GM19023 (cell line): ENCODE measurements around the gene SCN4A.
A peak's percentile ranks its signal among the peaks of the same experiment; 100 is the strongest.

Experiments used
- ATAC-seq: cut with Tn5 transposase; IDR thresholded peaks from one replicate; pipeline ENCODE4 v1.9.1; 2021; ENCODE audit warnings: mild to moderate bottlenecking, moderate library complexity; ENCODE audit not compliant: unreplicated experiment

The SCN4A gene

GRCh38 chr17:63960006-63960405, 12.7 kb downstream of the SCN4A start:
- ATAC-seq, result no peak

- ATAC-seq, result no peak
Measured at GRCh38 chr17:63956296-63956920, 16.3 kb downstream of the SCN4A start.

DNA sequence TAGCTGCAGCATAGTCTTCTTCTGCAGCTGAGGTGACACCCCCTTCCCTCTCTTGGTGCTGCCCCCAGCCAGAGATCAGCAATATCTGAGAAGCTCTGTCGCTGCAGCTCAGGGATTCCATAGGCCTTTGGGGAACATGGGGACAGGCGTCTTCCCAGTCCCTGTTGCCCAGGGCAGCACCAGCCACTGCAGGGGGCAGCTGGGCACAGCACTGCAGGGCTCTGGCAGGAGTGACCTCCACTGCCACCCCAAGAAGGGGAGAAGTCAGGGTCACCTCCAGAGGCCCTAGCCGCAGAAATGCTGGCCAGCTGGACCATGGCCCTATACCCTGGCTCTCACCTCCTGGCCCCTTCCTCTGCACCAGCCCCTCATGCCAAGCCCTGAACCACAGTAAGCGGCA, 16.9 kb downstream of the SCN4A start:
- no peak for ATAC-seq

DNA sequence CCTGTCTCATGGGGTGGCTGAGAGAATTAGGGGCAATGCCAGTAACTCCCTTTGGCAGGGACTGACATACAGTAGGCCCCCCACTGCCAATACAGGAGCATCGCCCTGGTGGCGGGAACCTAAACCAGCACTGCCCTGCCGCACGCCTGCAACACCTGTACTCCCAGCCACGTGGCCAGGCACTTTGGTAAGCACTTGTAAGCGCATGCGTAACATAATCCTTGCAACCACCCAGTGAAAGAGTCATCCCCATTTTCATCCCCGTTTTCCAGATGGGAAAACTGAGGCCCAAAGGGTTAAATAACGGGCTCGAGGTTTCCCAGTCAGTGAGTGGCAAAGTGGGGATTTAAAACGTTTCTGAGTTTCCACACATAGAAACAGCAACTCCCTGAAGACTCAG, 17.5 kb downstream of the SCN4A start:
- no peak for ATAC-seq

DNA sequence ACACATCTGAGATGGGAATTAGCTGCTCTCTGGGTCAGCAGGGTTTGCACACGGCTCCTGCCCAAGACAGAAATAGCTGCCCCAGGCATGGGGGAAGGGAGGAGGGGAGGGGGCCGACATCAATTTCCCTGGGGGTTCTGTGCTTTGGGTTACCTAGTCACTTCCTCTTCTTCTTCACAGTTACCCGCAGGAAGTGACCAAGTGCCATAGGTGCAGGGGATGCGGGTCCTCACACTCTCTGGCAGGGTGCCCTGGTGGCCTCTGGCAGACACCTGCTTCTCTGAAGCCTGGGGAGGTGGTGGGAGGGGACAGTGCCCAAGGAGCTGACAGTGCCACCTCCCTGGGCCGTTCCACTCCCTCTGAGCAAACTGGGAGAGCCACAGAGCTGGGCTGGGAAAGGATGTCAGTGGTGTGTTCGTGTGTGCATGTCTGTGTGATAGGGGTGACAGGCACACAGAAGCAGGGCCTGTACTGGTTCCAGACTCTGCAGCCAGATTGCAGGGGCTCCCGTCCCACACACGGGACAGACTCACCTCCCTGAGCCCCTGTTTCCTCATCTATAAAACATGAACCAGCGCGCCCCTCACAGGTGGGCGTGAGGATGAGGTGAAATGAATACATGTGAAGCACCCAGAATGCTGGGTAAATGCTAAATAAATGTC, 18.2 kb downstream of the SCN4A start:
- no peak for ATAC-seq

- ATAC-seq, result no peak
Measured at GRCh38 chr17:63950940-63951907, 21.5 kb downstream of the SCN4A start.

DNA sequence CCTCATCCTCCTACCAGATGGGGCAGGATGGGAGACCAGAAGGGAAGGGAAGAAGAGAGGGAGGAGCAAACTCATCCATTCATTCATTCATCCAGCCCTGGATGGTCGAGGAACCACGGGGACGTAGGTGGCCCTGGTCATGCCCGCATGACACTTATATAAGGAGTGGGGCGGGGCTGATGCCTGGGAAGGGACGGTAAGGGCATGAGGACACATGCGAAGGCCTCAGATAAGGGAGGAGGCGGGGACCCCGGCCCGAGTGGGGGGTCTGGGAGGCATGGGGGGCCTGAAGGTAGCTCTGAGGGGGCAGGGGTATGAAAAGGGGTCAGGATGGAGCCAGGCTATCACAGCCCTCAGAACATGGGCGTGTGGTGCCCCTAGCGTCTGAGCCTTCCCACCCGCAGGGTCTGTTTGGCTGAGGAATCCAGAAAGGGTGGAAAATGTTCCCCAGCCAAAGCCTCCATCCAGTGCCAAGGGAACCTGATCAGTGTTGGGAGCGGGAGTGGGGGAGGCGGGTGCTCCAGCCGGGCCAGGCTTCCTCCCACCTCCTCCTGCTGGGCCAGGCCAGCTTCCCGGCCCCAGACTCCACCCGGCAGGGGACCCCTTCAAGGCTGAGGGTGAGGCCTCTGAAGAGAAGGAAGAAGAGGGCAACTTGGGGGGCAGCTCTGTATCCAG, 23.0 kb downstream of the SCN4A start:
- no peak for ATAC-seq

- ATAC-seq, result no peak
Measured at GRCh38 chr17:63948521-63948920, 24.2 kb downstream of the SCN4A start.

DNA sequence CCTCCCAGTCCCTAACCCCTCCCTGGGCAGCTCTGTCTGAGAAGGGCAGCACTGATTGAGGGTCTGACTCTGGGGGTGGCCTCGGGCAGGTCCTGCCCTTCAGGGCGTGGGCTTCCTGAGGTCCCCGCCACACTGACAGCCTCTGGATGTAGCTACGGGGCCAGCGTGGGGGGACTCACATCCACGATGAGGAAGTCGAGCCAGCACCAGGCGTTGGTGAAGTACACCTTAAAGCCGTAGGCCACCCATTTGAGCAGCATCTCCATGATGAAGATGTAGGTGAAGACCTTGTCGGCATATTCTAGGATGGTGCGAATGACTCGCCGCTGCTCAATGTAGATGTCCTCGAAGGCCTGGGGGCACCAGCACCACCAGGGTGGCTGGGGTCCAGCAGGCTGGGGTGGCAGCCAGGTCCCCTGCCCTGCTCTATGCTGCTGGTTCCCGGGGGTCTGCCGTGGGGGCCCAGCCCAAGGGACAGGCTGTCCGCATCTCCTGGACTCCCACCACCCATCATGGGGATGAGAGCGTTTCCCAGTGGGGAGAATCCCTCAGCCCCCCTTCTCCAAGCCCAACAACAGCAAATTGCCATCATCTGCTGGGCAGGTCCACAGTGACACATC, 24.9 kb downstream of the SCN4A start:
- no peak for ATAC-seq

GRCh38 chr17:63946440-63947363, 26.0 kb downstream of the SCN4A start:
- ATAC-seq, result peak; percentile 72

DNA sequence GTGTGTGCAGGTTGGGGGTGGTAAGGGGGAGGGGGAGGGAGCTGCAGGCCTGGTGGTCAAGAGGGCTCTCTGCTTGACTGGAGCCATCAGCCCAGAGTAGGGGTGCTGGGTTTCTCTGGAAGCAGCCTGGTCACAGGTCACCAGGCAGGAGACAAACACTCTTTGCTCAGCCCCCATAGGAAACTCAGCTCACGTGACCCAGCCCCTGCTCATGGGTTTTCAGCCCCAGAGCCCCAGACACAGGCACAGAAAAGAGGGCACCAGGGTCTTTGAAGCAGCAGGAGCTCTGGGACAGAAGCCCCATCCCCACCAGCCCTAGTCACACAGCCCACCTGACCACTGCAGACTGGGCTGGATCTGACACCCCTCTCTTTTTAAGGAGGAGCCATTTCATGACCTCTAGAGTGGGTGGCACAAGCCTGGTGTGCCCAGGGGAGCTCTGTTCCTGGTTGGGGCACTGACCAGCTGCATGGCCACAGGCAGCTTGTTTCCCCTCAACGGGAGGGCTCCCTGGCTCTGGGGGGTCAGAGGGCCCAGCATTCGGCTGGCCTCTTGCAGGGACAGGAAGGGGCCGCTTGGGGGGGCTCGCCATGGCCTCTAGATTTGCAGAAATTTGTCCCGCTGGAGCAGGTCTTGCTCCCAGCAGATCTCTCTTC, 26.8 kb downstream of the SCN4A start:
- ATAC-seq, result no peak

DNA sequence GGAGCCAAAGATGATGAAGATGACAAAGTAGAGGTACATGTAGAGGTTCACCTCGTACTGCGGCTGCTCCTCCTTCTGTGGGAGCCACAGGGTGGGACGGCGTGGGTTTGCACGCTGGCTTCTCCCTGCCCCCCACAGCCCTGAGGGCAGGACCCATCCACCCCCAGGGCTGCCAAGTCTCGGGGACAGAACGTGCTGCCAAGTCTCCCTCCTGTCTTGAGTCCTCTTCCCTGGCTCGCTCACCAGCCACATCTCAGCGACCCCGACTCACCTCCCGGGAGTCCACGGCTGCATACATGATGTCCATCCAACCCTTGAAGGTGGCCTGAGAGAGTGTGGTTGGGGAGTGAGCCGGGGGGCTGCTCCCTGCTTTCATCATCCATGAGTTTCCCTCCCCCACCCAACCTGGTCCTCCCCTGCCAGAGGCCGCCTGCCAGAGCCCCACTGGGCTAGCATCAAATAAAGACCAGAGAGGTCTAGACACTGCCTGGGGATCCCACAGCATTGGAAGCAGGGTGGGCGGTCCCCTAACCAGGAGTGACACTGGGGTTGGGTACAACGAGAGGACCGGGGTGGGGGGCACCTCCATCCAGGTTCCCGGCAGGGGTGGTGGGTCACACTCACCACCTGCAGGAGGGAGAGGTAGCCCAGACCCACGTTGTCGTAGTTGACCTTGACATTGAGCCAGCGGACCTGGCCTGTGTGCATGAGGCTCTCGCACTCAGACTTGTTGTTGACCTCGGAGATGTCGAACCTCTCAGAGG, 27.8 kb downstream of the SCN4A start:
- ATAC-seq, result no peak

- ATAC-seq, result no peak
Measured at GRCh38 chr17:63943745-63944144, 29.0 kb downstream of the SCN4A start.

DNA sequence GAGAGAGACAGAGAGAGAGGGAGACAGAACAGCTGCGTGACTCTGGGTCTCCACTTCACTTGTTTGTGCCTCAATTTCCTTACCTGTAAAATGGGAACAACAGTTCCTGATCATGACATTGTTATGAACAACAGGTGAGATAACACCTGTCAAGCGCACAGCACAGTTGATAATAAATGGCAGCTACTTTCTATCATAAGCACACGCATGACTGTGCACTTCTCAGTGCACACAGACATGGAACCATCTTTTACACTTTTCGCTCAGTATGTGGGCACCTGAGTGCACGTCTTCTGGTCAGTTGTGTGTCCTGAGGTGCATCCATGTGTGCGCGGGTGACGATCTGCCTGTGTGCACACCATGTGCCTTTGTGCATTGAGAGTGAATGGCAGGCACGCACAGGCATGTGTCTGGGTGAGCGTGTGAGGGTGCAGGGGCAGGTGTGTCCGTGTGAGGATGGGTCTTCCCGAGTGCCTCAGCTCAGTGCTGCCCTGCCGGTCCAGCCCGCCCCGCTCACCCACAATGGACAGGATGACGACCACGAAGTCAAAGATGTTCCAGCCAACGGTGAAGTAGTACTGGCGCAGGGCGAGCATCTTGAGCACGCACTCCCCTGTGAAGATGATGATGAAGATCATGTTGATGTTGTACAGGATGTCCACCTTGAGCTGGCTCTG, 30.3 kb downstream of the SCN4A start:
- no peak for ATAC-seq

DNA sequence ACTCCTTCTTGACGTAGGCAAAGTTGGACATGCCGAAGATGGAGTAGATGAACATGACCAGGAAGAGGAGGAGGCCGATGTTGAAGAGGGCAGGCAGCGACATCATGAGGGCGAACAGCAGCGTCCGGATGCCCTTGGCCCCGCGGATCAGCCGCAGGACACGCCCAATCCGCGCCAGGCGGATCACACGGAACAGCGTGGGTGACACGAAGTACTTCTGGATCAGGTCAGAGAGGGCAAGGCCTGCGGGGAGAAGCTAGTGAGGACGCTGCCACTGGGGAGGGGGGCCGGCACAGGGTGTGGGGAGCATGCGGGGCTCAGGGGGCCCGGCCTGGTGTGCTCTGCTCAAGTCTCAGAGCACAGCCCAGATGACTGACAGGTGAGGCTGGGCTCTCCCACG, 31.0 kb downstream of the SCN4A start:
- ATAC-seq, result no peak

DNA sequence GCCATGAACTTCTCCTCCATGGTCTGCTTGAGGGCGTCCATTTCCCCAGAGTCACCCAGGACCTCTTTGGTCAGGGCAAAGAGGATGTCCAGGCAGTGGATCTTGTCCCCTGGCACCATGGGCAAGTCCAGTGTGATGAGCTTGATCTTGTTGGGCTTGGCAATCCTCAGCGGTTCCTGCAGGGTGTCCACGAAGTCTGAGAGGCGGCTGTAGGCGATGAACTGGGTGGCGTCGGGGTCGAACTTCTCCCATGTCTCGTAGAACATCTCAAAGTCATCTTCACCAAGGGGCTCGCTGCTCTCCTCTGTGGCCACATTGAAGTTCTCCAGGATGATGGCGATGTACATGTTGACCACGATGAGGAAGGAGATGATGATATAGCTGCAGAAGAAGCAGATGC, 31.6 kb downstream of the SCN4A start:
- ATAC-seq, result no peak

GRCh38 chr17:63940584-63940983, 32.1 kb downstream of the SCN4A start:
- no peak for ATAC-seq

DNA sequence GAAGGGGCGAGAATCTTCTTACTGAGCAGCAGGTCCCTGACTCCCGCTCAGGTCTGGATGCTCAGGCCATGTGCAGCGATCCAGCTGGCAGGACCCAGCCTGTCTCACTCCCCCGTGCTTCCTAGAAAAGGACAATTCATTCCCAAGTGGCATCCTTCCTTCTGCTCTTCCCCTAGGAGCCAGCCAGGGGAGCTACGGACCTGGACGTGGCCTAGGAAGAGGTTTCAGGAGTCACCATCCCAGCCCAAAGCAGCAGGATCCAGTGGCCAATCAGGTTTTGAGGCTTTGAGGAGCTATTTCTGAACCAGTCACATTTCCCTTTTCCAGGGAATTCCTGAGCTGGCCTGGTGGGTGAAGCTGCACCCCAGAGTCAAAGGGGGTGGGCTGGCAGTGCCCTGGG, 32.8 kb downstream of the SCN4A start:
- ATAC-seq, result no peak
